ENCODE data around the gene GP9.
"Not testable (repeated sequence)": the region's sequence is repeated elsewhere in the genome, so short reads cannot be mapped to it uniquely, and the experiment has no call there.

Gene GP9

GRCh38 chr3:129057249-129057648 lies 3.3 kb upstream of the GP9 start:
- H3K36me3 ChIP-seq (ENCODE audit: insufficient read depth, low read length), result no peaks in the 10 kb centered on the region
- no peak overlapping the region for H3K4me2 ChIP-seq (ENCODE audit: low read length)
- H3K9me3 ChIP-seq (replicated peaks; ENCODE audit: low read length), result no peaks in the 10 kb centered on the region
- H3K4me3 ChIP-seq (ENCODE audit: low read length), result no peak overlapping the region
- peaks cover 5% of the 10 kb centered on the region for H3K4me1 ChIP-seq (ENCODE audit: control insufficient read depth, insufficient read depth, low read length)
- peaks cover 49% of the 10 kb centered on the region for H3K27me3 ChIP-seq (ENCODE audit: control insufficient read depth, insufficient read depth, low read length)
- H3K9ac ChIP-seq (ENCODE audit: low read depth, low read length), result no peak overlapping the region

DNA sequence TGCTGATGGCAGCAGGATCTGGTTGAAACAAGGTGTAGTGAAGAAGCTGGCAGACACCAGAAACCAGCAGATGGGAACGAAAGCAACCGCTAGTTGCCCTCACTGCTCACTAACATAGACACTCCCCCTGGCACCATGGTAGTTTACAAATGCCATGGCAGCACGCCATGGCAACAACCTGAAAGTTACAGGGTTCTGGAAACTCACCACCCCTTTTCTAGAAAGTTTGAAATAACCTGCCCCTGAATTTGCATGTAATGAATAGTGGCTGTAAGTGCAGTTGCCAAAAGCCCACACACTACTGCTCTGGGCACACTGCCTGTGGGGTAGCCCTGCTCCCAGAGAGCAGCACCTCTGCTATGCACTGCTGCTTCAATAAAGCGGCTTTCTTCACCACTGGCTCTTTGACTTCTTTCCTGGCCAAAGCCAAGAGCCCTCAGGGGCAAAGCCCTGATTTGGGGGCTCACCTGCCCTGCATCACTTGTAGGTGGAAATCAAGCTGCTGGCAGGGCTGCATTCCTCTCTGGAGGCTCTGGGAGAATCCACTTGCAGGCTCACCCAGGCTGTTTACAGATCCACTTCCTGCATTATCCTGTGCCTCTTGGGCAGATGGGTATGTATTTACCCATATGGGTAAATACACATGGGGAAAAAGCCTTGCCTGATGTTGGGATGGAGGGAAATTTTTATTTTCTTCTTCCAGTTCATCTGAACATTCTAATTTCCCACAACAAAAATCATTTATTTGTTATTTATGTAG lies 2.0 kb upstream of the GP9 start:
- Histone ChIP-seq H3K4me1 (ENCODE audit: control insufficient read depth, insufficient read depth, low read length) (peaks cover 3% of the 10 kb centered on the region), H3K4me2 (ENCODE audit: low read length) (no peak overlapping the region), H3K9me3 (replicated peaks; ENCODE audit: low read length) (no peaks in the 10 kb centered on the region), H3K9ac (ENCODE audit: low read depth, low read length) (no peak overlapping the region), H3K36me3 (ENCODE audit: insufficient read depth, low read length) (no peaks in the 10 kb centered on the region), H3K27me3 (ENCODE audit: control insufficient read depth, insufficient read depth, low read length) (peaks cover 51% of the 10 kb centered on the region), H3K4me3 (ENCODE audit: low read length) (no peak overlapping the region)

- no peak overlapping the region for H3K9ac ChIP-seq (ENCODE audit: low read depth, low read length)
Measured at GRCh38 chr3:129059311-129059958, 1.1 kb upstream of the GP9 start.

GRCh38 chr3:129061023-129061887 lies 676 bp downstream of the GP9 start:
- Histone ChIP-seq H3K9me3 (replicated peaks; ENCODE audit: low read length) (no peaks in the 10 kb centered on the region), H3K4me3 (ENCODE audit: low read length) (no peak overlapping the region), H3K27me3 (ENCODE audit: control insufficient read depth, insufficient read depth, low read length) (peaks cover 47% of the 10 kb centered on the region), H3K4me2 (ENCODE audit: low read length) (no peak overlapping the region), H3K9ac (ENCODE audit: low read depth, low read length) (no peak overlapping the region), H3K36me3 (ENCODE audit: insufficient read depth, low read length) (no peaks in the 10 kb centered on the region), H3K4me1 (ENCODE audit: control insufficient read depth, insufficient read depth, low read length) (no peaks in the 10 kb centered on the region)

More at GRCh38 chr3:129059311-129059958, 1.1 kb upstream of the GP9 start:
- no peak overlapping the region for H3K4me3 ChIP-seq (ENCODE audit: low read length)
- H3K4me1 ChIP-seq (ENCODE audit: control insufficient read depth, insufficient read depth, low read length), result no peaks in the 10 kb centered on the region
- peaks cover 51% of the 10 kb centered on the region for H3K27me3 ChIP-seq (ENCODE audit: control insufficient read depth, insufficient read depth, low read length)
- no peaks in the 10 kb centered on the region for H3K9me3 ChIP-seq (replicated peaks; ENCODE audit: low read length)
- no peak overlapping the region for H3K4me2 ChIP-seq (ENCODE audit: low read length)
- H3K36me3 ChIP-seq (ENCODE audit: insufficient read depth, low read length), result no peaks in the 10 kb centered on the region

DNA sequence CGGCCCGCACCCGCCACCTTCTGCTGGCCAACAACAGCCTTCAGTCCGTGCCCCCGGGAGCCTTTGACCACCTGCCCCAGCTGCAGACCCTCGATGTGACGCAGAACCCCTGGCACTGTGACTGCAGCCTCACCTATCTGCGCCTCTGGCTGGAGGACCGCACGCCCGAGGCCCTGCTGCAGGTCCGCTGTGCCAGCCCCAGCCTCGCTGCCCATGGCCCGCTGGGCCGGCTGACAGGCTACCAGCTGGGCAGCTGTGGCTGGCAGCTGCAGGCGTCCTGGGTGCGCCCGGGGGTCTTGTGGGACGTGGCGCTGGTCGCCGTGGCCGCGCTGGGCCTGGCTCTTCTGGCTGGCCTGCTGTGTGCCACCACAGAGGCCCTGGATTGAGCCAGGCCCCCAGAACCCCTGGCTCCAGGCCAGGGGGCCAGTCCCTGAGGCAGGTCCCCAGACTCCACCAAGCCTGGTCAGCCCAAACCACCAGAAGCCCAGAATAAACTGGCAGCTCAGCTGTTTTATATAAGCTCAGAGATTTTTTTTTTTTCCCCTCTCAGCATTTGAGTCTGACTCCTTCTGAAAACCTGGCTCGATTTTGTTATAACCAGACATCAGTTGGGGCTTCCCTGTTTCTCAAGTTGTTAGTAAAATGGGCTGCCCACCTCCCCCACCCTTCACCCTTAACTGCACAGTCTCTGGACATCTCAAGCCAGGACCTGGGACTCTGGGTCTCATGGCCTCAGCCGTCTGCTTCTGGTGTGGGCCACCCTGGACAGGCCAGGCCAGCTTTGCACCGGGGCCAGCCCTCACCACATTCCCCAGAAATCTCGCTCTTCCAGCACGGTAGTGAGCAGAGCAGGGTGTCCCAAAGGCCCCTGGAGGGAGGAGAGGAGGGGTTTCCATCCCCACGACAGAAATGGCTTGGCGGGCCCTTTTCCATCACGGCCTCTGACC lies 1.6 kb downstream of the GP9 start:
- Histone ChIP-seq H3K36me3 (ENCODE audit: insufficient read depth, low read length) (no peaks in the 10 kb centered on the region), H3K9ac (ENCODE audit: low read depth, low read length) (no peak overlapping the region), H3K4me2 (ENCODE audit: low read length) (no peak overlapping the region), H3K4me1 (ENCODE audit: control insufficient read depth, insufficient read depth, low read length) (no peaks in the 10 kb centered on the region), H3K9me3 (replicated peaks; ENCODE audit: low read length) (no peaks in the 10 kb centered on the region), H3K4me3 (ENCODE audit: low read length) (no peak overlapping the region), H3K27me3 (ENCODE audit: control insufficient read depth, insufficient read depth, low read length) (peaks cover 41% of the 10 kb centered on the region)

DNA sequence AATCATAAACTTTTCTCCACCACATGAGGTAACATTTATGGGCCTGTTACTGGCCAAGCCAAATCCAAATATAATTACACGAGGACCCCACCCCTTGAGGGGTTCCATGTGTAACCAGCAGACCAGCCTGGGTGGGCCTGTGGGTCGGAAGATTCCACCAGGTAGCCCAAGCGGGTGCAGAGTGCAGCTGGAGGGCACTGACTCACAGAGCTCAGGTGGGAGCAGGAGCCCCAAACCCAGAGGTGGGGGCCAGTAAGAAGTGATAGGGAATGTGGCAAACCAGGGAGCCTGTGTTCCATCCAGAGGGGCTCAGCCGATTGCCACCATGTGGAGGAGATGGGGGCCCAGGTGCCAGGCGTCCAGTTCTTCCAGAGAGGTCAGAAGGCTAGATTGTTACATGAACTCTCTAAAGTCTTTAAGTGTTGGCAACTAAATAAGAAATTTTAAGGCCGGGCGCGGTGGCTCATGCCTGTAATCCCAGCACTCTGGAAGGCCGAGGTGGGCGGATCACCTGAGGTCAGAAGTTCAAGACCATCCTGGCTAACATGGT lies 2.6 kb downstream of the GP9 start:
- Histone ChIP-seq H3K4me1 (ENCODE audit: control insufficient read depth, insufficient read depth, low read length) (no peaks in the 10 kb centered on the region), H3K4me2 (ENCODE audit: low read length) (no peak overlapping the region), H3K9me3 (replicated peaks; ENCODE audit: low read length) (no peaks in the 10 kb centered on the region), H3K27me3 (ENCODE audit: control insufficient read depth, insufficient read depth, low read length) (peaks cover 34% of the 10 kb centered on the region), H3K36me3 (ENCODE audit: insufficient read depth, low read length) (no peaks in the 10 kb centered on the region), H3K9ac (ENCODE audit: low read depth, low read length) (no peak overlapping the region), H3K4me3 (ENCODE audit: low read length) (no peak overlapping the region)

GRCh38 chr3:129063841-129064482 lies 3.4 kb downstream of the GP9 start:
- H3K27me3 ChIP-seq (ENCODE audit: control insufficient read depth, insufficient read depth, low read length), result peaks cover 26% of the 10 kb centered on the region
- H3K4me3 ChIP-seq (ENCODE audit: low read length), result no peak overlapping the region
- no peak overlapping the region for H3K4me2 ChIP-seq (ENCODE audit: low read length)
- H3K36me3 ChIP-seq (ENCODE audit: insufficient read depth, low read length), result no peaks in the 10 kb centered on the region
- H3K4me1 ChIP-seq (ENCODE audit: control insufficient read depth, insufficient read depth, low read length), result no peaks in the 10 kb centered on the region
- H3K9ac ChIP-seq (ENCODE audit: low read depth, low read length), result no peak overlapping the region
- no peaks in the 10 kb centered on the region for H3K9me3 ChIP-seq (replicated peaks; ENCODE audit: low read length)

GRCh38 chr3:129065016-129065719 lies 4.6 kb downstream of the GP9 start:
- Histone ChIP-seq H3K4me3 (ENCODE audit: low read length) (no peak overlapping the region), H3K36me3 (ENCODE audit: insufficient read depth, low read length) (no peaks in the 10 kb centered on the region), H3K4me1 (ENCODE audit: control insufficient read depth, insufficient read depth, low read length) (no peaks in the 10 kb centered on the region), H3K9me3 (replicated peaks; ENCODE audit: low read length) (no peaks in the 10 kb centered on the region), H3K4me2 (ENCODE audit: low read length) (no peak overlapping the region), H3K27me3 (ENCODE audit: control insufficient read depth, insufficient read depth, low read length) (peaks cover 22% of the 10 kb centered on the region), H3K9ac (ENCODE audit: low read depth, low read length) (no peak overlapping the region)

DNA sequence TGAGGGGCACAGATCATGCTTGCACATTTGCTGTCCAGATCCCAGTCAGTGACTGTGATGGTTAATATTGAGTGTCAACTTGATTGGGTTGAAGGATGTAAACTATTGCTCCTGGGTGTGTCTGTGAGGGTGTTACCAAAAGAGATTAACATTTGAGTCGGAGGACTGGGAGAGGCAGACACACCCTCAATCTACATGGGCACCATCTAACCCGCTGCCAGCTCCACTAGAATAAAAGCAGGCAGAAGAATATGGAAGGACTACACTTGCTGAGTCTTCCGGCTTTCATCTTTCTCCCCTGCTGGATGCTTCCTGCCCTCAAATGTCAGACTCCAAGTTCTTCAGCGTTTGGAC lies 5.1 kb downstream of the GP9 start:
- no peaks in the 10 kb centered on the region for H3K4me1 ChIP-seq (ENCODE audit: control insufficient read depth, insufficient read depth, low read length)

DNA sequence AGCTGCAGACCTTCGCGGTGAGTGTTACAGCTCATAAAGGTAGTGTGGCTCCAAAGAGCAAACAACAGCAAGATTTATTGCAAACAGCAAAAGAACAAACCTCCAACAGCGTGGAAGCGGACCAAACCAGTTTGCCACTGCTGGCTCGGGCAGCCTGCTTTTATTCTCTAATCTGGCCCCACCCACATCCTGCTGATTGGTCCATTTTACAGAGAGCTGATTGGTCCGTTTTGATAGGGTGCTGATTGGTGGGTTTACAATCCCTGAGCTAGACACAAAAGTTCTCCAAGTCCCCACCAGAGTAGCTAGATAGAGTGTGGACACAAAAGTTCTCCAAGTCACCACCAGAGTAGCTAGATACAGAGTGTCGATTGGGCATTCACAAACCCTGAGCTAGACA lies 7.1 kb downstream of the GP9 start:
- H3K9ac ChIP-seq (ENCODE audit: low read depth, low read length); H3K36me3 ChIP-seq (ENCODE audit: insufficient read depth, low read length); H3K4me1 ChIP-seq (ENCODE audit: control insufficient read depth, insufficient read depth, low read length); H3K9me3 ChIP-seq (replicated peaks; ENCODE audit: low read length); H3K4me2 ChIP-seq (ENCODE audit: low read length); H3K4me3 ChIP-seq (ENCODE audit: low read length): not testable (repeated sequence)
- peaks cover 29% of the 10 kb centered on the region for H3K27me3 ChIP-seq (ENCODE audit: control insufficient read depth, insufficient read depth, low read length)

More for the DNA sequence above, 5.1 kb downstream of the GP9 start:
- H3K36me3 ChIP-seq (ENCODE audit: insufficient read depth, low read length), result no peaks in the 10 kb centered on the region
- no peaks in the 10 kb centered on the region for H3K9me3 ChIP-seq (replicated peaks; ENCODE audit: low read length)
- H3K4me3 ChIP-seq (ENCODE audit: low read length), result no peak overlapping the region
- no peak overlapping the region for H3K9ac ChIP-seq (ENCODE audit: low read depth, low read length)
- no peak overlapping the region for H3K4me2 ChIP-seq (ENCODE audit: low read length)
- peaks cover 26% of the 10 kb centered on the region for H3K27me3 ChIP-seq (ENCODE audit: control insufficient read depth, insufficient read depth, low read length)
